ENCODE measurements around the gene PIM2. TPM values are rescaled to one million over a fixed set of nuclear protein-coding genes. Genes with fewer than 3 reads are reported as not detected.

The PIM2 gene
- total RNA-seq, 1 experiment from 2014 or later, result 15.6 TPM

- no peak for ATAC-seq
- H3K36me3 ChIP-seq (ENCODE audit: control insufficient read depth in 1 of 2, insufficient read depth in 2 of 2, low read length in 2 of 2), result peaks cover 7 to 12% of the 10 kb centered on the region in 2 experiments; a peak in 3 of 4 replicates
- TF ChIP-seq RAD21 (IDR thresholded peaks at IDR 0.05; ENCODE audit: low read depth) (no peak), CBX3 (IDR thresholded peaks at IDR 0.05; ENCODE audit: low read depth) (no peak), SP1 (IDR thresholded peaks at IDR 0.05; ENCODE audit: low read depth) (no peak), POLR2A (IDR thresholded peaks at IDR 0.05; ENCODE audit: borderline replicate concordance, extremely low read depth, insufficient read depth, insufficient read length) (no peak), ATF3 (IDR thresholded peaks at IDR 0.05) (no peak), ZFX (IDR thresholded peaks at IDR 0.05) (no peak), SRF (IDR thresholded peaks at IDR 0.05; ENCODE audit: low read depth) (no peak), FOSL1 (IDR thresholded peaks at IDR 0.05; ENCODE audit: low read depth) (no peak), ZNF274 (IDR thresholded peaks at IDR 0.05; ENCODE audit: low read depth, low read length) (no peak)
- TF ChIP-seq, protein P1, sequence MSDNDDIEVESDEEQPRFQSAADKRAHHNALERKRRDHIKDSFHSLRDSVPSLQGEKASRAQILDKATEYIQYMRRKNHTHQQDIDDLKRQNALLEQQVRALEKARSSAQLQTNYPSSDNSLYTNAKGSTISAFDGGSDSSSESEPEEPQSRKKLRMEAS (IDR thresholded peaks at IDR 0.05), result no peak
- no peaks in the 10 kb centered on the region for H4K20me1 ChIP-seq (ENCODE audit: insufficient read depth)
- H3K9ac ChIP-seq (ENCODE audit: low read length), result no peak overlapping the region
- no peak overlapping the region for H3K27ac ChIP-seq (ENCODE audit: low read depth, low read length)
- intact Hi-C loops (cut with micrococcal nuclease), result loop anchor here (5.0 kb wide), 1 partner anchor 153 kb away; the partner anchor contains the start of gene GLOD5
- ChIA-PET POLR2A (no interaction called here), CTCF (no interaction called here), RAD21 (ENCODE audit: low non-redundant PET in 1 of 2, low total read pairs in 2 of 2, uncharacterized antibody in 2 of 2, unreplicated experiment in 2 of 2) (no interaction called here)
- peaks cover 5 to 32% of the 10 kb centered on the region in 2 experiments for H3K4me1 ChIP-seq (ENCODE audit: control insufficient read depth in 1 of 2, insufficient read depth in 2 of 2, low read length in 2 of 2)
- H2AFZ ChIP-seq (ENCODE audit: low read depth, low read length, poor library complexity, severe bottlenecking), result no peak overlapping the region
- no peak overlapping the region for H3K4me2 ChIP-seq (ENCODE audit: low read length)
- no peak overlapping the region for H3K4me3 ChIP-seq (replicated peaks in 1 of 2; ENCODE audit: low read depth in 1 of 2, low read length in 2 of 2)
- H3K79me2 ChIP-seq (ENCODE audit: insufficient read depth, low read length), result peaks cover 48% of the 10 kb centered on the region
- BruUV-seq (replicated peaks), result no TSS peak
- H3K9me2 ChIP-seq (ENCODE audit: insufficient read depth), result no peaks in the 10 kb centered on the region
- H3K27me3 ChIP-seq (ENCODE audit: insufficient read depth, low read length), result no peaks in the 10 kb centered on the region
- no peaks in the 10 kb centered on the region for H3K9me3 ChIP-seq (ENCODE audit: control insufficient read depth in 1 of 2, insufficient read depth in 1 of 2, low read depth in 1 of 2, low read length in 2 of 2)
- DNase-seq (ENCODE audit: low read depth, low spot score), result no peak
These were observed 4.0 kb downstream of the PIM2 start for GRCh38 chrX:48914593-48915493.
